H1 (cell line): Measurements from ENCODE around the gene GMEB1. TPM values are rescaled to one million over a fixed set of nuclear protein-coding genes. Genes with fewer than 3 reads are reported as not detected.
A peak's percentile ranks its signal among the peaks of the same experiment; 100 is the strongest.

Experiments
- CTCF ChIA-PET: fragments of 300-600 bp; sonication (Branson Sonifier 250); formaldehyde crosslinking; loops from one replicate; lab custom pipeline; 2021; ENCODE audit not compliant: partially characterized antibody; lab: Charles Lee
- POLR2A ChIA-PET: fragments of 300-600 bp; sonication (Branson Sonifier 250); formaldehyde crosslinking; loops from one replicate; lab custom pipeline; 2021; ENCODE audit warnings: inconsistent platforms; ENCODE audit not compliant: partially characterized antibody; lab: Charles Lee
- DNase-seq, 2 experiments: peaks; one replicate each; pipeline versions ENCODE4 v3.0.0 to v3.0.0-alpha.2; 2010 to 2022; ENCODE audit warnings: low spot score in 2 of 2, low read depth in 1 of 2, mixed read lengths in 1 of 2
- FAIRE-seq: peaks from 2 replicates; lab custom pipeline; 2011; peaks lifted over from hg19 to GRCh38; lab: Jason Lieb, UNC
- H2AFZ ChIP-seq: 2 replicates; pipeline ENCODE4 v1.8.1; 2012; ENCODE audit warnings: low read length, inconsistent platforms
- H2AK5ac ChIP-seq: 2 replicates; pipeline ENCODE4 v1.6.1; 2013; ENCODE audit warnings: low read depth, low read length
- H2BK120ac ChIP-seq: replicated peaks from 2 replicates; pipeline ENCODE3; 2013; ENCODE audit warnings: low read depth, low read length, inconsistent platforms
- H2BK12ac ChIP-seq: 2 replicates; pipeline ENCODE4 v1.6.1; 2013; ENCODE audit warnings: low read depth, low read length
- H2BK15ac ChIP-seq: 2 replicates; pipeline ENCODE4 v1.6.1; 2013; ENCODE audit warnings: low read length
- H2BK20ac ChIP-seq: 2 replicates; pipeline ENCODE4 v1.6.1; 2013; ENCODE audit warnings: low read length
- H2BK5ac ChIP-seq: 2 replicates; pipeline ENCODE4 v1.6.1; 2013; ENCODE audit warnings: low read depth, low read length
- H3K14ac ChIP-seq: 2 replicates; pipeline ENCODE4 v1.6.1; 2013; ENCODE audit warnings: inconsistent platforms; ENCODE audit not compliant: insufficient read length
- H3K18ac ChIP-seq: 2 replicates; pipeline ENCODE4 v1.6.1; 2013; ENCODE audit warnings: low read length; ENCODE audit errors: extremely low read depth
- H3K23ac ChIP-seq: 2 replicates; pipeline ENCODE4 v1.6.1; 2013; ENCODE audit warnings: inconsistent platforms; ENCODE audit not compliant: insufficient read length
- H3K23me2 ChIP-seq: 2 replicates; pipeline ENCODE4 v1.6.1; 2013; ENCODE audit warnings: low read depth, low read length
- H3K27ac ChIP-seq: 2 replicates; pipeline ENCODE4 v1.6.1; 2011; ENCODE audit warnings: low read depth, low read length, inconsistent platforms
- H3K27me3 ChIP-seq, 4 experiments: replicated peaks in 1 of 4; 1 replicate in 1 of 4; 2 replicates in 3 of 4; pipeline versions ENCODE4 v1.6.1 to v1.8.1; 2011 to 2013; ENCODE audit warnings: low read length in 3 of 4, mild to moderate bottlenecking in 3 of 4, inconsistent platforms in 2 of 4, mixed read lengths in 2 of 4, moderate library complexity in 1 of 4; ENCODE audit not compliant: control insufficient read depth in 3 of 4, insufficient read depth in 3 of 4; ENCODE audit errors: extremely low read depth in 1 of 4
- H3K36me3 ChIP-seq, 4 experiments: 2 replicates each; pipeline versions ENCODE4 v1.6.1 to v1.8.1; 2011 to 2013; ENCODE audit warnings: mild to moderate bottlenecking in 4 of 4, low read length in 3 of 4, moderate library complexity in 2 of 4, control low read depth in 1 of 4, inconsistent platforms in 1 of 4; ENCODE audit not compliant: insufficient read depth in 4 of 4, control insufficient read depth in 2 of 4
- H3K4ac ChIP-seq: replicated peaks from 2 replicates; pipeline ENCODE3; 2013; ENCODE audit warnings: low read length, low read depth, mixed read lengths, inconsistent platforms; ENCODE audit not compliant: insufficient read length
- H3K4me1 ChIP-seq, 4 experiments: replicated peaks in 1 of 4; 1 replicate in 1 of 4; 2 replicates in 3 of 4; pipeline versions ENCODE4 v1.6.1 to v1.8.1; 2011 to 2013; ENCODE audit warnings: low read length in 3 of 4, inconsistent platforms in 2 of 4, mixed read lengths in 1 of 4; ENCODE audit not compliant: insufficient read depth in 4 of 4, control insufficient read depth in 3 of 4
- H3K4me2 ChIP-seq, 2 experiments: 2 replicates each; pipeline versions ENCODE4 v1.6.1 to v1.8.1; 2011 to 2013; ENCODE audit warnings: low read depth in 2 of 2, low read length in 2 of 2, control low read depth in 1 of 2, inconsistent platforms in 1 of 2, mild to moderate bottlenecking in 1 of 2; ENCODE audit not compliant: insufficient read depth in 1 of 2
- H3K4me3 ChIP-seq, 4 experiments: fragments of 200-600, 300-600 bp in 1 of 4; sonication (generic), shearing (Covaris generic), sonication (Bioruptor Twin) in 1 of 4; 2 replicates each; pipeline versions ENCODE4 v1.5.1 to v1.8.1; 2011 to 2016; ENCODE audit warnings: low read length in 4 of 4, low read depth in 3 of 4, control low read depth in 2 of 4, inconsistent platforms in 2 of 4, mild to moderate bottlenecking in 2 of 4, mixed read lengths in 1 of 4, moderate library complexity in 1 of 4; ENCODE audit not compliant: insufficient read depth in 2 of 4; ENCODE audit errors: extremely low read depth in 1 of 4
- H3K56ac ChIP-seq: replicated peaks from 2 replicates; pipeline ENCODE3; 2013; ENCODE audit warnings: low read depth, mild to moderate bottlenecking, mixed read lengths, low read length, inconsistent platforms; ENCODE audit not compliant: insufficient read length
- H3K79me1 ChIP-seq: 2 replicates; pipeline ENCODE4 v1.6.1; 2013; ENCODE audit warnings: low read depth, low read length, control low read depth
- H3K79me2 ChIP-seq, 2 experiments: 2 replicates each; pipeline versions ENCODE4 v1.6.1 to v1.8.1; 2012 to 2013; ENCODE audit warnings: low read length in 2 of 2, mild to moderate bottlenecking in 2 of 2, inconsistent platforms in 1 of 2; ENCODE audit not compliant: insufficient read depth in 2 of 2, control insufficient read depth in 1 of 2
- H3K9ac ChIP-seq, 4 experiments: replicated peaks in 1 of 4; 1 replicate in 1 of 4; 2 replicates in 3 of 4; pipeline versions ENCODE4 v1.6.1 to v1.8.1; 2011 to 2013; ENCODE audit warnings: low read depth in 3 of 4, low read length in 3 of 4, control low read depth in 2 of 4, mild to moderate bottlenecking in 2 of 4, moderate library complexity in 2 of 4, inconsistent platforms in 1 of 4; ENCODE audit errors: extremely low read depth in 1 of 4
- H3K9me3 ChIP-seq, 2 experiments: 2 replicates each; pipeline versions ENCODE4 v1.6.1 to v1.8.1; 2012 to 2013; ENCODE audit warnings: mild to moderate bottlenecking in 2 of 2, moderate library complexity in 2 of 2, control low read depth in 1 of 2, inconsistent platforms in 1 of 2, low read depth in 1 of 2, low read length in 1 of 2, mixed read lengths in 1 of 2; ENCODE audit not compliant: insufficient read depth in 2 of 2
- H4K20me1 ChIP-seq, 2 experiments: replicated peaks in 1 of 2; 2 replicates each; pipeline versions ENCODE3 to v1.8.1; 2011 to 2013; ENCODE audit warnings: inconsistent platforms in 2 of 2, low read length in 2 of 2, mild to moderate bottlenecking in 1 of 2; ENCODE audit not compliant: insufficient read depth in 2 of 2, control insufficient read depth in 1 of 2
- H4K5ac ChIP-seq: 2 replicates; pipeline ENCODE4 v1.6.1; 2013; ENCODE audit warnings: low read length, low read depth, mixed read lengths, inconsistent platforms; ENCODE audit not compliant: insufficient read length
- H4K8ac ChIP-seq: 2 replicates; pipeline ENCODE4 v1.8.0; 2013; ENCODE audit warnings: mild to moderate bottlenecking, moderate library complexity, low read length, inconsistent platforms; ENCODE audit not compliant: insufficient read depth; ENCODE audit errors: extremely low read depth
- H4K91ac ChIP-seq: replicated peaks from 2 replicates; pipeline ENCODE3; 2013; ENCODE audit warnings: low read length, mixed read lengths, inconsistent platforms; ENCODE audit not compliant: insufficient read length
- FOSL1 ChIP-seq: IDR thresholded peaks from 2 replicates; pipeline ENCODE4 v1.6.1; 2011; ENCODE audit warnings: mild to moderate bottlenecking, low read depth, low read length, moderate library complexity; ENCODE audit not compliant: insufficient read depth
- POLR2A ChIP-seq, 2 experiments: IDR thresholded peaks; 1 replicate in 1 of 2; 2 replicates in 1 of 2; pipeline ENCODE4 v1.6.1; 2011; ENCODE audit warnings: low read depth in 2 of 2, low read length in 2 of 2, mild to moderate bottlenecking in 2 of 2; ENCODE audit errors: control extremely low read depth in 1 of 2
- SP2 ChIP-seq: IDR thresholded peaks from 2 replicates; pipeline ENCODE4 v1.6.1; 2012; ENCODE audit warnings: mild to moderate bottlenecking, low read length, inconsistent platforms
- WGBS, 2 experiments: shearing (Covaris generic) in 1 of 2; methylation state at CpG; one replicate each; pipeline versions ENCODE4 v1.1.6 to v1.1.7; 2013 to 2015; ENCODE audit warnings: low lambda C conversion rate in 2 of 2, mixed read lengths in 2 of 2, inconsistent platforms in 1 of 2, low coverage in 1 of 2, missing lambda C conversion rate in 1 of 2; ENCODE audit not compliant: insufficient replicate concordance in 2 of 2, insufficient coverage in 1 of 2, insufficient read length in 1 of 2; ENCODE audit errors: extremely low coverage in 1 of 2, missing lambda C conversion rate in 1 of 2; 5-methylcytosine and 5-hydroxymethylcytosine counted together
- polyA plus RNA-seq, 7 experiments: library from polyadenylated mRNA; depleted of rRNA in 3 of 7; stranded (reverse) in 5 of 7; unstranded in 2 of 7; fragments of >200 nt in 5 of 7; fragments of 200-250 nt in 2 of 7; gene quantifications; 1 replicate in 5 of 7; 2 replicates in 1 of 7; 4 replicates in 1 of 7; pipeline versions ENCODE4 v1.2.1 to v1.2.3, GENCODE V29; 2011 to 2013; ENCODE audit warnings: missing spikeins in 2 of 7, mixed read lengths in 2 of 7
- total RNA-seq: library from RNA; stranded (reverse); fragmentation: NEBNext Ultra II Directional; extraction: Animal tissue kit (Norgen Biotek cat#: 25700); gene quantifications from 2 replicates; pipeline ENCODE4 v1.2.1, GENCODE V29; 2021

Gene GMEB1
- total and polyA plus RNA-seq, 2 of the 8 experiments (the other 6 are each of a cell fraction or from before 2014, with no cell fraction given) = 13.3 to 26.2 TPM

DNA sequence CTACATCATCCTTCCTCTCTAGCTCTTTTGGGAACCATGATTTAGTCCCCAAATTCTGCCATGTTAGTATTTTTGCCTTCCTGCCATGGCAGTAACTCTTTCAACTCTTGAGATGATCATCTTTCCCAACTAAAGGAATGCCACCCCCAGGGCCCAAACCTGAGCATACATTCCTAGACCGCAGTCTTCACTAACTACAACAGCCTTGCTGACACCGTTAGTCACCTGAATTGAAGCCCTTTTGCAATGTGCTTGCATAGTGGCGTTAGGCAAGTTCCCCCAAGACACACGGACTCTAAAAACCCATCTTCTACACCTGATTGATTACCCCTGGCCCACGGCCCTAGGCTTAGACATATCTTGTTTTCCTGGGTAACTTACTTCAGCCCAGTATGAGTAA, 51.8 kb downstream of the GMEB1 start:
- TF ChIP-seq POLR2A (IDR thresholded peaks at IDR 0.05; ENCODE audit: control extremely low read depth in 1 of 2, low read depth in 2 of 2, low read length in 2 of 2) (no peak), SP2 (no peak), FOSL1 (no peak)
- Histone ChIP-seq H2BK20ac (no peak overlapping the region), H3K4me3 (no peak overlapping the region), H2BK120ac (no peak overlapping the region), H3K4me1 (no peaks in the 10 kb centered on the region), H3K27me3 (no peaks in the 10 kb centered on the region), H4K91ac (no peak overlapping the region), H3K18ac (no peak overlapping the region), H3K9me3 (no peaks in the 10 kb centered on the region), H4K20me1 (no peaks in the 10 kb centered on the region), H3K4ac (no peak overlapping the region), H3K9ac (no peak overlapping the region), H3K23me2 (no peaks in the 10 kb centered on the region), H2AFZ (no peak overlapping the region), H2AK5ac (no peak overlapping the region), H4K8ac (no peak overlapping the region), H3K23ac (no peak overlapping the region), H3K4me2 (no peak overlapping the region), H4K5ac (no peak overlapping the region), H3K79me1 (no peaks in the 10 kb centered on the region), H3K56ac (no peak overlapping the region), H2BK12ac (no peak overlapping the region), H2BK15ac (0 out of 2 replicates have a peak overlapping the region, but pooled peaks have one; percentile 46), H3K14ac (no peak overlapping the region), H3K27ac (no peak overlapping the region), H3K79me2 (no peaks in the 10 kb centered on the region), H2BK5ac (no peak overlapping the region), H3K36me3 (peaks cover 0 to 3% (median 0%) of the 10 kb centered on the region in 4 experiments; a peak in 2 of 8 replicates)
- ChIA-PET POLR2A (interaction anchor here (0.6 to 13.5 kb wide), 3 partner anchors 18 to 145 kb away, joined by 3 to 185 read pairs (median 3); partner anchors contain the start of gene YTHDF2), CTCF (no interaction called here)
- FAIRE-seq (no peak), DNase-seq (no peak)
- 89% methylated on average over 5 of the region's 5 CpGs; no CpG with 5 or more reads in 1 of the 2 experiments for WGBS, 2 experiments
